Mesodermal cell (in vitro differentiated cells): Measurements from ENCODE around the gene SCEL.
"Not testable (repeated sequence)": the region's sequence is repeated elsewhere in the genome, so short reads cannot be mapped to it uniquely, and the experiment has no call there.

Experiments used
- H3K27ac ChIP-seq: 2 replicates; pipeline ENCODE4 v1.7.0; 2013; ENCODE audit warnings: mild to moderate bottlenecking, low read depth, low read length, moderate library complexity; ENCODE audit not compliant: severe bottlenecking
- H3K36me3 ChIP-seq: 2 replicates; pipeline ENCODE4 v1.7.1; 2013; ENCODE audit warnings: mild to moderate bottlenecking, low read length, moderate library complexity; ENCODE audit not compliant: control insufficient read depth, insufficient read depth
- H3K4me1 ChIP-seq: one replicate; pipeline ENCODE4 v1.7.1; 2013; ENCODE audit warnings: mild to moderate bottlenecking, low read length; ENCODE audit not compliant: insufficient read depth, control insufficient read depth, poor library complexity, severe bottlenecking
- H3K4me3 ChIP-seq: 2 replicates; pipeline ENCODE4 v1.7.0; 2013; ENCODE audit warnings: low read length, control low read depth, mild to moderate bottlenecking; ENCODE audit not compliant: insufficient read depth, poor library complexity, severe bottlenecking; ENCODE audit errors: extremely low read depth
- H3K9me3 ChIP-seq: 2 replicates; pipeline ENCODE4 v1.7.1; 2013; ENCODE audit warnings: mild to moderate bottlenecking, low read length, moderate library complexity; ENCODE audit not compliant: control insufficient read depth
- WGBS, 2 experiments: methylation state at CpG; one replicate each; pipeline ENCODE4 v1.1.5; 2013; ENCODE audit warnings: missing lambda C conversion rate in 2 of 2; ENCODE audit not compliant: insufficient coverage in 2 of 2; 5-methylcytosine and 5-hydroxymethylcytosine counted together

The SCEL gene

DNA sequence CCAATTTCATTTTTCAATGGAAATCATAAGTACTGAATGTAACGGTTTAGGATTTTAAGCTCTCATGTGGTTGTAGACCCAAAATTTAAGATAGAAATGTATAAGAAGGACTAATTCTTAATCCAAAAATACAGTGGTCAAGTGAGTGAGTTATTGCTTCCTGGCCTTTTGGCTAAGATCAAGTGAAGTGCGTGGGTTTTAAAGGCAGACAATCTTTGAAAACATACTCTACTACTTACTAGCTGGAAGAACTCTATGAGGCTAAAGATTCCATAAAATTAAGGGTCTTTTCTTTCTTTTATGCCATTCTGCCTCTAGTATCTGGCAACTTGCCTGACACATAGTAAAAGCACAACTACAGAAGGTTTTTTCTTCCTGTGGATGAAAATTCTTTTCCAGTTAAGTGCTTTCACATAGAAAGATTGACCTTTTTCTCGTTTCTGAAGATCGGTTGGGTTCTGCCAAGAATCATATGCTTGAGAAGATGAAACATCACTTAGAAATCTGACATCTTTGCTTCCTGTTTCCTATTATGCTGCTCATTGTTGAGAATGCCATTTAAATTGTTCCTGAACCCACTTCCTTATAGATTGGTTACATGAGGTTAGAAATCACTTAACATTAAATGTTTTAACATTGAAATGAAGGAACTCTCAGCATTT is 26.4 kb upstream of the SCEL start:
- Histone ChIP-seq H3K27ac (no peak overlapping the region), H3K36me3 (no peaks in the 10 kb centered on the region), H3K4me3 (no peak overlapping the region), H3K9me3 (no peaks in the 10 kb centered on the region), H3K4me1 (no peaks in the 10 kb centered on the region)
- 83 to 93% methylated on average over 2 of the region's 4 CpGs for WGBS, 2 experiments

DNA sequence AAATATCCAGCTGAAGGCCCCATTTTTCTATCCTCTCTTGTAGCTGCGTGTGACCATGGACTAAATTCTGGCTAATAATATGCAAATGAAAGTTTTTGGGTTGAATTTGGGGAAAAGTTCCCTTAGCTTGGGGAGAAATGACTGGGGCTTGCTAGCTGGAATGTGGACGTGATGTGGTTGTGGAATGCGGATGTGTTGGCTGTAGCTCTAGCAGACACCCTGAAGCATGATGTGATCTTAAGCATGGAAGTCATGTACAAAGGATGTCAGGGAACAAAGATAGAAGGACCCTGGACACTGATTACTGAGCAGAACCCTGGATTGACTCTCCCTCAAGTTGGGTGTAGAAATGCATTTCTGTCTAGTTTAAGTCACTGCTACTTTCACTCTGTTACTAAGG is 25.4 kb upstream of the SCEL start:
- Histone ChIP-seq H3K4me3 (no peak overlapping the region), H3K9me3 (no peaks in the 10 kb centered on the region), H3K4me1 (no peaks in the 10 kb centered on the region), H3K27ac (no peak overlapping the region), H3K36me3 (no peaks in the 10 kb centered on the region)
- WGBS, 2 experiments: 73 to 100% methylated on average over 2 to 3 of the region's 3 CpGs

DNA sequence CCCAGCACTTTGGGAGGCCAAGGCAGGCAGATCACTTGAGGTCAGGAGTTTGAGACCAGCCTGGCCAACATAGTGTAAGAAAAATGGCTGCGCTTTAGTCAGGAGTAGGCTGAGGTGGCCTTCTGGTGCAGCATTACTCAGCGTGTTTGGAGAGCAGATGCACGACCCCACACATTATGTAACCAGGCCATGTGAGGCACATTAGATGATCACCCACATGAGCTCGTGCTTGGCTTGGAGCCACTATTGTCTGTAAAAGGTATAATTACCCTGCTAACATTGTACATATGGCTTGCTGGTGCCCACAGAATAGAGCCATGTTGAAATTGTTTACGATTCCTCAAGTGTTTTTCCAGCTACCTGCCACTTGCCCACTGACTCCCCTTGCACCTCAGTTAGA is 24.0 kb upstream of the SCEL start:
- Histone ChIP-seq H3K9me3 (no peaks in the 10 kb centered on the region), H3K36me3 (no peaks in the 10 kb centered on the region), H3K27ac (no peak overlapping the region), H3K4me1 (no peaks in the 10 kb centered on the region), H3K4me3 (no peak overlapping the region)
- WGBS, 2 experiments: 86 to 91% methylated on average over 4 to 5 of the region's 5 CpGs

DNA sequence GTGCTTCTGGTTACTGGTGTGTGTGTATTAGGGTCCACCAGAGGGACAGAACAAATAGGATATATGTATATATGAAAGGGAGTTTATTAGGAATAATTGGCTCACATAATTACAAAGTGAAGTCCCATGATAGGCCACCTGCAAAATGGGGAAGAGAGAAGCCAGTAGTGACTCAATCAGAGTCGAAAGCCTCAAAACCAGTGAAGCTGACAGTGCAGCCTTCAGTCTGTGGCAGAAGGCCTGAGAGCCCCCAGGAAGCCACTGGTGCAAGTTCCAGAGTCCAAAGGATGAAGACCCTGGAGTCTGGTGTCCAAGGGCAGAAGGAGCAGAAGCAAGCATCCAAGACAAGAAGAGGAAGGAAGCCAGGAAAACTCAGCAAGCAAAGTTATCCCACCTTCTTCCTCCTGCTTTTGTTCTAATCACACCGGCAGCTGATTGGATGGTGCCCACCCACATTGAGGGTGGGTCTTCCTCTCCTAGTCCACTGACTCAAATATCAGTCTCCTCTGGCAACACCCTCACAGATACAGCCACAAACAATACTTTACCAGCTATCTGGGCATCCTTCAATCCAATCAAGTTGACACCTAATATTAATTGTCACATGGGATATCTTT is 21.7 kb upstream of the SCEL start:
- H3K4me3 ChIP-seq: no peak overlapping the region
- WGBS, 2 experiments: 89 to 94% methylated on average over 2 of the region's 2 CpGs
- no peaks in the 10 kb centered on the region for H3K4me1 ChIP-seq
- H3K36me3 ChIP-seq: no peaks in the 10 kb centered on the region
- no peak overlapping the region for H3K27ac ChIP-seq
- no peaks in the 10 kb centered on the region for H3K9me3 ChIP-seq

GRCh38 chr13:77514336-77514726 is 21.2 kb upstream of the SCEL start:
- Histone ChIP-seq H3K27ac (no peak overlapping the region), H3K36me3 (no peaks in the 10 kb centered on the region), H3K4me3 (no peak overlapping the region), H3K4me1 (no peaks in the 10 kb centered on the region), H3K9me3 (no peaks in the 10 kb centered on the region)
- 17 to 40% methylated on average over 1 of the region's 1 CpG for WGBS, 2 experiments

DNA sequence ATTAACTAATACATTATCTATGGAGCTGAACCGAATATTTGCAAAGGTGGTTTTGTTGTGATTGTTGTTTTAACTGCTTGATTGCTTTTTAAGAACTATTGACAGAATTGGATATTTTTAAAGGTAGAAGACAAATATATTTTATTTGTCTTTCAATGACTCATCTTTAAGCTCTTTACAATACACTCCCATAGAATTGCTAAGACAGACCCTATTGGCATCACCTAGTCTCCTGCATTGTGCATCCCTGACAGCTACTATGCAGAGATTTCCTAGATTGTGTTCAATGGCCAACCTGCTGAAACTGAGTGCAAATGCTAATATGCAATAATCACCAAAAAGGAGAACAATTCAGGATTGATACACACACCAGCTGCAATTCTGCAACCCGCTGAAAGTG is 19.7 kb upstream of the SCEL start:
- H3K4me1 ChIP-seq: no peaks in the 10 kb centered on the region
- 46% methylated on average over 1 of the region's 2 CpGs; no CpG with 5 or more reads in 1 of the 2 experiments for WGBS, 2 experiments
- no peak overlapping the region for H3K4me3 ChIP-seq
- no peaks in the 10 kb centered on the region for H3K9me3 ChIP-seq
- H3K36me3 ChIP-seq: no peaks in the 10 kb centered on the region
- no peak overlapping the region for H3K27ac ChIP-seq

GRCh38 chr13:77516342-77516789 is 19.1 kb upstream of the SCEL start:
- H3K27ac ChIP-seq: no peak overlapping the region
- H3K4me1 ChIP-seq: peaks cover 4% of the 10 kb centered on the region
- H3K4me3 ChIP-seq: no peak overlapping the region
- no peaks in the 10 kb centered on the region for H3K36me3 ChIP-seq
- no peaks in the 10 kb centered on the region for H3K9me3 ChIP-seq
- WGBS, 2 experiments: 94% methylated on average over 2 of the region's 4 CpGs; no CpG with 5 or more reads in 1 of the 2 experiments

- H3K36me3 ChIP-seq: no peaks in the 10 kb centered on the region
- no peak overlapping the region for H3K27ac ChIP-seq
- H3K9me3 ChIP-seq: no peaks in the 10 kb centered on the region
- peaks cover 13% of the 10 kb centered on the region for H3K4me1 ChIP-seq
- no peak overlapping the region for H3K4me3 ChIP-seq
Observed at GRCh38 chr13:77518266-77518665, 17.2 kb upstream of the SCEL start.

- H3K36me3 ChIP-seq, H3K27ac ChIP-seq, H3K9me3 ChIP-seq, H3K4me3 ChIP-seq: not testable (repeated sequence)
- WGBS, 2 experiments: 100% methylated on average over 1 of the region's 1 CpG; no CpG with 5 or more reads in 1 of the 2 experiments
- H3K4me1 ChIP-seq: peaks cover 13% of the 10 kb centered on the region
Observed at GRCh38 chr13:77519396-77519795, 16.1 kb upstream of the SCEL start.

DNA sequence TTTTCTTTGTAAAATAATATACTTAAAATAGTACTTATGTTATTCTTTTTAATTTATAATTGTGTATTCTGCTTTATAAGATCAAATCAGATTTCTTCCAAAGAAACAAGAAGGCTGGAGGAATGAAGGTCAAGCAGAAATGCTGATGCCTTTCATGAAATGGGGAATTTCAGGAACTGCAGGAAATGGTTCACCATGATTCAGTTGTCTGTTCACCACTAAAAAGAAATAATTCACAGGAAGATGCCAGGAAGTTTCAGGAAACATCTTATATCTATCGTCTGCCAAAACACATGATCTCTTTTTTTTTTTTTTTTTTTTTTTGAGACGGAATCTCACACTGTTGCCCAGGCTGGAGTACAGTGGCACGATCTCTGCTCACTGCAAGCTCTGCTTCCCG is 15.7 kb upstream of the SCEL start:
- 90 to 100% methylated on average over 2 to 3 of the region's 4 CpGs for WGBS, 2 experiments
- Histone ChIP-seq H3K4me3 (no peak overlapping the region), H3K27ac (no peak overlapping the region), H3K9me3 (no peaks in the 10 kb centered on the region), H3K4me1 (peaks cover 13% of the 10 kb centered on the region), H3K36me3 (no peaks in the 10 kb centered on the region)

DNA sequence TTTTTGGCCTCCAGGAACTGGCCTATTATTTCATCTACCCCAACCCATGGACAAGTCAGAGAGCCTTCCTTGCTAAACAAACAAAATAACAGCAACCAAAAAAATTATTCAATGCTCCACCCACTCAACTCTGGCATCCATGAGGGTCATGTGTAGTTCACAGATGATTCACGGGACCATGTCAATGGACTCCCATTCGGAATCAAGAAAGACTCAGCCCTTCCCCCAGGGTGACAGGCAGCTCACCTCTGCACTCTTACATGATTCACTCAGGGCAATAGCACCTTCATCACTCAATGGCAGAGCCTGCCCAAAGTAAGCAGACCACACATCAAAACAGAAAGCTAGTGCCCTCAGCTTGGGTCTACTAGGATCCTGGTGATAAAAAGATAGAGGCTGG is 14.3 kb upstream of the SCEL start:
- no peaks in the 10 kb centered on the region for H3K9me3 ChIP-seq
- H3K27ac ChIP-seq: no peak overlapping the region
- H3K4me1 ChIP-seq: peaks cover 13% of the 10 kb centered on the region
- H3K36me3 ChIP-seq: no peaks in the 10 kb centered on the region
- no peak overlapping the region for H3K4me3 ChIP-seq
- WGBS, 2 experiments: 79 to 89% methylated on average over 2 of the region's 2 CpGs
